Naive thymus-derived CD8-positive, alpha-beta T cell (primary cell): Measurements from ENCODE around the gene C1orf210. TPM values are rescaled to one million over a fixed set of nuclear protein-coding genes. Genes with fewer than 3 reads are reported as not detected.

ENCODE experiments used
- ATAC-seq, 2 donors: fragments of 150-1000 bp; cut with Tn5 transposase in 1 of 2; sonication (Bioruptor Pico), chemical (Tn5 transposase) in 1 of 2; 1 replicate in 1 of 2; 2 replicates in 1 of 2; pipeline ENCODE4 v1.10.0; 2021; ENCODE audit warnings: mild to moderate bottlenecking in 2 of 2, moderate library complexity in 2 of 2
- POLR2A ChIA-PET: fragments of 350-600 bp; sonication (Branson Sonifier 250); formaldehyde crosslinking; loops from one replicate; lab custom pipeline; 2021; ENCODE audit warnings: antibody characterized with exemption; lab: Charles Lee
- DNase-seq, 10 donors: peaks; one replicate each; pipeline versions ENCODE4 v3.0.0 to v3.0.0-alpha.2; 2020 to 2022
- H3K27ac Mint-ChIP-seq, 10 donors: one replicate each; pipeline ENCODE4 v1.8.0; 2020 to 2022; ENCODE audit warnings: mild to moderate bottlenecking in 10 of 10, mixed read lengths in 10 of 10, moderate library complexity in 4 of 10, inconsistent platforms in 1 of 10
- H3K27me3 Mint-ChIP-seq, 5 donors: one replicate each; pipeline ENCODE4 v1.8.0; 2021 to 2022; ENCODE audit warnings: mixed read lengths in 5 of 5
- H3K36me3 Mint-ChIP-seq, 3 donors: one replicate each; pipeline ENCODE4 v1.8.0; 2020 to 2022; ENCODE audit warnings: mixed read lengths in 3 of 3, mild to moderate bottlenecking in 2 of 3, inconsistent platforms in 1 of 3
- H3K4me1 Mint-ChIP-seq, 4 donors: one replicate each; pipeline ENCODE4 v1.8.0; 2021 to 2022; ENCODE audit warnings: mixed read lengths in 4 of 4
- H3K4me3 Mint-ChIP-seq, 10 donors: one replicate each; pipeline ENCODE4 v1.8.0; 2020 to 2022; ENCODE audit warnings: mild to moderate bottlenecking in 10 of 10, mixed read lengths in 10 of 10, moderate library complexity in 6 of 10, inconsistent platforms in 1 of 10
- H3K9me3 Mint-ChIP-seq, 9 donors: one replicate each; pipeline ENCODE4 v1.8.0; 2020 to 2022; ENCODE audit warnings: mixed read lengths in 9 of 9, mild to moderate bottlenecking in 3 of 9, inconsistent platforms in 1 of 9, moderate library complexity in 1 of 9
- polyA plus RNA-seq, 3 donors: library from polyadenylated mRNA; unstranded; fragments of 300-500 nt; fragmentation: Illumina TruSeq; gene quantifications; one replicate each; pipeline ENCODE4 v1.2.3, GENCODE V29; 2021
- total RNA-seq, 8 experiments: library from RNA in 2 of 8; stranded (reverse) in 2 of 8; gene quantifications; one replicate each; pipeline ENCODE4 v1.2.3 and lab custom pipeline; 2021 to 2026

The C1orf210 gene
- total and polyA plus RNA-seq, 5 experiments from 2014 or later: 0.13 TPM; not detected in 4

GRCh38 chr1:43267291-43267805 lies 18.0 kb downstream of the C1orf210 start:
- ATAC-seq: no peak
- POLR2A ChIA-PET: no interaction called here
- Mint-ChIP-seq H3K27me3 (peaks cover 3 to 31% (median 16%) of the 10 kb centered on the region in 5 donors), H3K27ac (peak overlapping the region in 1 of 10 donors; percentile 74), H3K4me1 (peaks cover 11 to 22% (median 17%) of the 10 kb centered on the region in 4 donors), H3K9me3 (peaks cover 0 to 8% (median 4%) of the 10 kb centered on the region in 9 donors), H3K36me3 (peaks cover 0 to 11% (median 0%) of the 10 kb centered on the region in 3 donors), H3K4me3 (no peak overlapping the region)
- no peak for DNase-seq

- peaks cover 0 to 8% (median 4%) of the 10 kb centered on the region in 9 donors for H3K9me3 Mint-ChIP-seq
- DNase-seq: no peak
- POLR2A ChIA-PET: no interaction called here
- peaks cover 0 to 11% (median 0%) of the 10 kb centered on the region in 3 donors for H3K36me3 Mint-ChIP-seq
- peaks cover 11 to 22% (median 16%) of the 10 kb centered on the region in 4 donors for H3K4me1 Mint-ChIP-seq
- no peak for ATAC-seq
- no peak overlapping the region for H3K27ac Mint-ChIP-seq
- peaks cover 3 to 28% (median 16%) of the 10 kb centered on the region in 5 donors for H3K27me3 Mint-ChIP-seq
- H3K4me3 Mint-ChIP-seq: no peak overlapping the region
These were observed 18.5 kb downstream of the C1orf210 start for GRCh38 chr1:43266881-43267280.

- no peak overlapping the region for H3K4me3 Mint-ChIP-seq
- H3K27ac Mint-ChIP-seq: peak overlapping the region in 1 of 10 donors; percentile 40
- H3K4me1 Mint-ChIP-seq: peaks cover 4 to 10% (median 5%) of the 10 kb centered on the region in 4 donors
- H3K27me3 Mint-ChIP-seq: peaks cover 3 to 17% (median 10%) of the 10 kb centered on the region in 5 donors
- ATAC-seq (no peak), DNase-seq (no peak)
- POLR2A ChIA-PET: interaction anchor here (0.7 kb wide), 1 partner anchor 627 kb away, joined by 3 read pairs; no protein-coding TSS in a partner anchor
- peaks cover 0 to 11% (median 0%) of the 10 kb centered on the region in 3 donors for H3K36me3 Mint-ChIP-seq
- peaks cover 0 to 8% (median 4%) of the 10 kb centered on the region in 9 donors for H3K9me3 Mint-ChIP-seq
These were observed 19.9 kb downstream of the C1orf210 start for GRCh38 chr1:43265431-43265830.

- Mint-ChIP-seq H3K27me3 (peaks cover 0 to 9% (median 3%) of the 10 kb centered on the region in 5 donors), H3K36me3 (peaks cover 0 to 5% (median 4%) of the 10 kb centered on the region in 3 donors), H3K27ac (no peak overlapping the region), H3K4me1 (no peaks in the 10 kb centered on the region), H3K9me3 (peaks cover 0 to 6% (median 1%) of the 10 kb centered on the region in 9 donors), H3K4me3 (no peak overlapping the region)
- no peak for ATAC-seq
- peak in 1 of 10 donors; percentile 3 for DNase-seq
- POLR2A ChIA-PET: no interaction called here
These were observed 27.0 kb downstream of the C1orf210 start for GRCh38 chr1:43258370-43258769.

DNA sequence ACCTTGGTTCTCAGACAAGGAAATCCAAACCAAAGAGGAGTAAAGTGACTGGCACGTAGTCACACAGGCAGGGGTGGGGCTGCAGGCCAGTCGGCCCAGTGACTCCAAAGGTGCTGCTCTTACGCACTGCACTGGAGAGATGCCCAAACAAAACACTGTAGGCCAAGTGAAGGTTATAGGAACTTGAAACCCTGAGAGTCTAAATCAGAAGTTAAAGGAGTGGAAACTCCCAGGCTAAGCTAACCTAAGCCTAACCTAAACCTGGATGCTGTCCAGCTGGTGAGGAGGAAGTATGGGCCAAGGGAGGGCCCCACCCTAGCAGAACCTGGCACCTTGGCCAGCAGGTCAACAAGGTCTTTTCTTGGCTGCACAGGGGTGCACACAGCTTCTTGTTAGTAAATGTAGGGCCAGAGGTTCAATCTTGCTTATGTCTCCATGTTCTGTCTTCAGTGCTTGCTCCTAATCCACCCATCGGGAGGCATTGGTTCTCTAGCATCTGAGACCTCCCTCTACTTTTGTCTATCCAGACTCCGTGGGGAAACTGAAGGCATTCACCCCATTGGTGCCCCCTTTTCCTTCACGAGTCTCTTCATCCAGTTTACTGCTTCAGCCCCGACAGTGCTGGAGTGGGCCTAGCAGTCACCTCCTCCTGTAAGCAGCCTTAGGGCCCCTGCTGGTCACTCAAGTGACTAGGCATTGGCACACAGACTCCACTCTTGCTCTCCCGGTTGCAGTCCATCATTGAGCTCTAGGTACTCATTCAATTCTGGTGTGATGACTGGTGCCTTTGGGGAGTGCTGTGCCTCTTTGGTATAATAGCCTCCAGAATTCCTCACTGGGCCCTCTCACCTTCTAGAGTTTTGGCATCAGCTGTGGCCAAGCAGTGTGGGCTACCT lies 28.5 kb downstream of the C1orf210 start:
- POLR2A ChIA-PET: no interaction called here
- ATAC-seq (no peak), DNase-seq (peak in 1 of 10 donors; percentile 7)
- Mint-ChIP-seq H3K4me3 (no peak overlapping the region), H3K9me3 (peaks cover 0 to 2% (median 0%) of the 10 kb centered on the region in 9 donors), H3K27me3 (peaks cover 3 to 17% (median 7%) of the 10 kb centered on the region in 5 donors), H3K27ac (no peak overlapping the region), H3K4me1 (peaks cover 0 to 1% (median 0%) of the 10 kb centered on the region in 4 donors), H3K36me3 (peaks cover 0 to 5% (median 0%) of the 10 kb centered on the region in 3 donors)

- Mint-ChIP-seq H3K4me1 (peaks cover 0 to 1% (median 0%) of the 10 kb centered on the region in 4 donors), H3K27me3 (peaks cover 3 to 17% (median 7%) of the 10 kb centered on the region in 5 donors), H3K36me3 (peaks cover 0 to 5% (median 0%) of the 10 kb centered on the region in 3 donors), H3K27ac (no peak overlapping the region), H3K4me3 (no peak overlapping the region), H3K9me3 (peaks cover 0 to 2% (median 0%) of the 10 kb centered on the region in 9 donors)
- ATAC-seq (no peak), DNase-seq (peak in 1 of 10 donors; percentile 14)
- POLR2A ChIA-PET: no interaction called here
These were observed 29.8 kb downstream of the C1orf210 start for GRCh38 chr1:43255438-43256210.

GRCh38 chr1:43253876-43254275 lies 31.5 kb downstream of the C1orf210 start:
- H3K27ac Mint-ChIP-seq: no peak overlapping the region

DNA sequence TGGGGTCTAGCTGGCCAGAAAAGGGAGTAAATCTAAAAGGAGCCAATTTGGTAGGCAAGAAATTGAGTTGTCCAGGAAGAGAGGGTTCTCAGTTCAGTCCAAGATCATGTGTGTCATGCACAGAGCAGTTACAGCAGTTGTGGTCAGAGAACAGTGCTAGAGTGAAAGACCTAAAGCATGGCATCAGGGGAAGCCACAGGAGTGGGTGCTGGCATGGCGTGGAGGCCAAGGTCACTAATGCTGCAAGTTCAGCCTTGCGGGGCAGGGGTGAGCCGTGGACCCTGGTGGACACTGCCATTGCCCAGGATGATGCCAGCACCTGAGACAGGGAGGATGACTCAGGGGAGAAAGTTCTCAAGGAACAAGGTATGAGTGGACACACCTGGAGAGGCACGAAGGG lies 32.2 kb downstream of the C1orf210 start:
- no peaks in the 10 kb centered on the region for H3K36me3 Mint-ChIP-seq
- no peak overlapping the region for H3K27ac Mint-ChIP-seq
- POLR2A ChIA-PET: no interaction called here

More at GRCh38 chr1:43253876-43254275, 31.5 kb downstream of the C1orf210 start:
- H3K27me3 Mint-ChIP-seq: peaks cover 3 to 19% (median 5%) of the 10 kb centered on the region in 5 donors
- no peak for ATAC-seq
- H3K9me3 Mint-ChIP-seq: peaks cover 0 to 2% (median 0%) of the 10 kb centered on the region in 9 donors
- H3K4me3 Mint-ChIP-seq: no peak overlapping the region
- H3K36me3 Mint-ChIP-seq: peaks cover 0 to 5% (median 0%) of the 10 kb centered on the region in 3 donors
- peak in 1 of 10 donors; percentile 7 for DNase-seq
- peaks cover 0 to 1% (median 0%) of the 10 kb centered on the region in 4 donors for H3K4me1 Mint-ChIP-seq
- POLR2A ChIA-PET: no interaction called here

DNA sequence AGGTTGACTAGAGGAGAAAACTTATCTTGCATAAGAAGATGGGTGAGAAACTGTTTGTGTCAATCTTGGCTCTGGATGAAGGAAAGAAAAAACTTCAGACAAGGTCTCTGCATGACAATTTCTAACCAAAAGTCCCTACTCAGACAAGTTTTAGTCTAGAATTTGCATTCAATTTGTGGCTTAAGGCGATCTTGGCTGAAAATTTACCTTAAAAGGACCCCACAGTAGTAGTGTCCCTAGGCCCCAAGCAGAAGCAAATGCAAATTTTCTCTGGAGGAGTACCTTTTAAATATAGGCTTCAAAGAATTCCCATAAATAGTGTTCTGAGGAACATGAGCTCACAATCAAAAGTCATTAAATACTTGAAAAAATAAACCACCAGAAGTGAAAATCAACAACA lies 33.2 kb downstream of the C1orf210 start:
- H3K36me3 Mint-ChIP-seq: no peaks in the 10 kb centered on the region
- H3K9me3 Mint-ChIP-seq: peaks cover 0 to 2% (median 0%) of the 10 kb centered on the region in 9 donors
- H3K4me3 Mint-ChIP-seq: no peak overlapping the region
- H3K4me1 Mint-ChIP-seq: peaks cover 0 to 1% (median 0%) of the 10 kb centered on the region in 4 donors
- H3K27ac Mint-ChIP-seq: no peak overlapping the region
- no peak for ATAC-seq
- POLR2A ChIA-PET: no interaction called here
- H3K27me3 Mint-ChIP-seq: peaks cover 3 to 19% (median 4%) of the 10 kb centered on the region in 5 donors
- no peak for DNase-seq

More for the DNA sequence above, 32.2 kb downstream of the C1orf210 start:
- Mint-ChIP-seq H3K9me3 (peaks cover 0 to 2% (median 0%) of the 10 kb centered on the region in 9 donors), H3K4me1 (peaks cover 0 to 1% (median 0%) of the 10 kb centered on the region in 4 donors), H3K4me3 (no peak overlapping the region), H3K27me3 (peaks cover 3 to 19% (median 4%) of the 10 kb centered on the region in 5 donors)
- no peak for ATAC-seq
- DNase-seq: peak in 1 of 10 donors; percentile 9

GRCh38 chr1:43251024-43251423 lies 34.4 kb downstream of the C1orf210 start:
- H3K27me3 Mint-ChIP-seq: peaks cover 0 to 19% (median 4%) of the 10 kb centered on the region in 5 donors
- no peaks in the 10 kb centered on the region for H3K36me3 Mint-ChIP-seq
- H3K9me3 Mint-ChIP-seq: no peaks in the 10 kb centered on the region
- POLR2A ChIA-PET: no interaction called here
- H3K4me1 Mint-ChIP-seq: peaks cover 0 to 1% (median 0%) of the 10 kb centered on the region in 4 donors
- no peak overlapping the region for H3K4me3 Mint-ChIP-seq
- H3K27ac Mint-ChIP-seq: no peak overlapping the region
- ATAC-seq (no peak), DNase-seq (peak in 1 of 10 donors; percentile 2)

GRCh38 chr1:43250351-43250761 lies 35.0 kb downstream of the C1orf210 start:
- DNase-seq: no peak
- H3K9me3 Mint-ChIP-seq: no peaks in the 10 kb centered on the region
- H3K36me3 Mint-ChIP-seq: no peaks in the 10 kb centered on the region
- H3K27me3 Mint-ChIP-seq: peaks cover 0 to 19% (median 4%) of the 10 kb centered on the region in 5 donors
- H3K27ac Mint-ChIP-seq: no peak overlapping the region
- H3K4me1 Mint-ChIP-seq: peaks cover 0 to 1% (median 0%) of the 10 kb centered on the region in 4 donors
- POLR2A ChIA-PET: no interaction called here
- no peak for ATAC-seq
- no peak overlapping the region for H3K4me3 Mint-ChIP-seq
